Activated T-cell treated with anti-CD3 and anti-CD28 coated beads, Interleukin-2, amount 50 U/mL, for 72 hours (primary cell): Measurements from ENCODE around the gene TOMM22. TPM values are rescaled to one million over a fixed set of nuclear protein-coding genes. Genes with fewer than 3 reads are reported as not detected.

Source experiments
- ATAC-seq, 2 donors: fragments of 150-1000 bp; cut with Tn5 transposase; replicated peaks in 1 of 2; 2 replicates each; pipeline ENCODE4 v1.10.0; 2021; ENCODE audit warnings: moderate library complexity in 2 of 2, mild to moderate bottlenecking in 1 of 2
- DNase-seq, 2 donors: peaks; one replicate each; pipeline ENCODE4 v3.0.0; 2021 to 2022; ENCODE audit warnings: mixed read lengths in 1 of 2
- H3K27ac Mint-ChIP-seq: one replicate; pipeline ENCODE4 v1.8.0; 2022; ENCODE audit warnings: mild to moderate bottlenecking, moderate library complexity, mixed read lengths
- H3K27me3 Mint-ChIP-seq: one replicate; pipeline ENCODE4 v1.8.0; 2022; ENCODE audit warnings: low read depth, mixed read lengths
- H3K36me3 Mint-ChIP-seq, 2 donors: one replicate each; pipeline ENCODE4 v1.8.0; 2022; ENCODE audit warnings: mixed read lengths in 2 of 2, mild to moderate bottlenecking in 1 of 2; ENCODE audit not compliant: insufficient read depth in 2 of 2
- H3K4me1 Mint-ChIP-seq: one replicate; pipeline ENCODE4 v1.8.0; 2022; ENCODE audit warnings: low read depth, mixed read lengths
- H3K4me3 Mint-ChIP-seq, 2 donors: one replicate each; pipeline ENCODE4 v1.8.0; 2022; ENCODE audit warnings: mild to moderate bottlenecking in 2 of 2, mixed read lengths in 2 of 2, moderate library complexity in 2 of 2
- H3K9me3 Mint-ChIP-seq, 2 donors: one replicate each; pipeline ENCODE4 v1.8.0; 2022; ENCODE audit warnings: mixed read lengths in 2 of 2
- total RNA-seq, 2 donors: library from RNA; stranded (reverse); gene quantifications; one replicate each; pipeline ENCODE4 v1.2.3, GENCODE V29; 2022

Gene TOMM22
- total RNA-seq, 2 donors from 2014 or later, result 65.4 to 67.1 TPM

GRCh38 chr22:38699784-38700183 lies 18.0 kb downstream of the TOMM22 start:
- H3K36me3 Mint-ChIP-seq, result peaks cover 9 to 29% of the 10 kb centered on the region in 2 donors
- peak overlapping the region; percentile 91 for H3K27ac Mint-ChIP-seq
- peaks cover 60% of the 10 kb centered on the region for H3K4me1 Mint-ChIP-seq
- no peaks in the 10 kb centered on the region for H3K27me3 Mint-ChIP-seq
- DNase-seq, result no peak
- ATAC-seq, result no peak
- peak overlapping the region; percentile 86 to 88 for H3K4me3 Mint-ChIP-seq
- no peaks in the 10 kb centered on the region for H3K9me3 Mint-ChIP-seq

- H3K36me3 Mint-ChIP-seq, result peaks cover 9 to 26% of the 10 kb centered on the region in 2 donors
- no peaks in the 10 kb centered on the region for H3K27me3 Mint-ChIP-seq
- H3K4me1 Mint-ChIP-seq, result peaks cover 60% of the 10 kb centered on the region
- peak in 1 of 2 donors; percentile 75 for DNase-seq
- H3K4me3 Mint-ChIP-seq, result peak overlapping the region; percentile 86 to 88
- peak; percentile 32 to 37 for ATAC-seq
- no peaks in the 10 kb centered on the region for H3K9me3 Mint-ChIP-seq
- H3K27ac Mint-ChIP-seq, result peak overlapping the region; percentile 91
Measured at GRCh38 chr22:38700270-38700788, 18.6 kb downstream of the TOMM22 start.

- Mint-ChIP-seq H3K27ac (peak within 1 kb of the TSS; percentile 91), H3K36me3 (peaks cover 9 to 25% of the 10 kb centered on the region in 2 donors), H3K27me3 (no peaks in the 10 kb centered on the region), H3K9me3 (no peaks in the 10 kb centered on the region), H3K4me3 (peak within 1 kb of the TSS; percentile 86 to 88), H3K4me1 (peaks cover 58% of the 10 kb centered on the region)
- ATAC-seq, result peak; percentile 55 to 62
- peak; percentile 99 for DNase-seq
Measured at GRCh38 chr22:38700789-38701628, 19.3 kb downstream of the TOMM22 start, which contains the start of gene JOSD1. Gene JOSD1, minus strand, starts transcription at chr22:38700943. Its CDS starts 956 bp downstream, at chr22:38699987.

- H3K4me1 Mint-ChIP-seq, result peaks cover 55% of the 10 kb centered on the region
- H3K9me3 Mint-ChIP-seq, result no peaks in the 10 kb centered on the region
- H3K27ac Mint-ChIP-seq, result peak overlapping the region; percentile 85
- peaks cover 9 to 15% of the 10 kb centered on the region in 2 donors for H3K36me3 Mint-ChIP-seq
- DNase-seq (no peak), ATAC-seq (no peak)
- H3K27me3 Mint-ChIP-seq, result no peaks in the 10 kb centered on the region
- peak overlapping the region; percentile 90 to 96 for H3K4me3 Mint-ChIP-seq
Measured at GRCh38 chr22:38704654-38705234, 23.0 kb downstream of the TOMM22 start.

- H3K9me3 Mint-ChIP-seq, result no peaks in the 10 kb centered on the region
- DNase-seq, result peak; percentile 95 to 98
- H3K27me3 Mint-ChIP-seq, result no peaks in the 10 kb centered on the region
- H3K36me3 Mint-ChIP-seq, result peaks cover 6 to 12% of the 10 kb centered on the region in 2 donors
- peak; percentile 82 to 83 for ATAC-seq
- peak within 1 kb of the TSS; percentile 94 for H3K27ac Mint-ChIP-seq
- H3K4me3 Mint-ChIP-seq, result peak within 1 kb of the TSS; percentile 90 to 98
- H3K4me1 Mint-ChIP-seq, result peaks cover 58% of the 10 kb centered on the region
Measured at GRCh38 chr22:38705235-38706100, 23.7 kb downstream of the TOMM22 start, which contains the start of gene GTPBP1. Gene GTPBP1, plus strand, starts transcription at chr22:38705944. Its CDS starts 12 bp downstream, at chr22:38705956.

GRCh38 chr22:38706101-38706900 lies 24.5 kb downstream of the TOMM22 start:
- ATAC-seq (peak in 1 of 2 donors; percentile 0), DNase-seq (peak; percentile 41 to 45)
- Mint-ChIP-seq H3K27me3 (no peaks in the 10 kb centered on the region), H3K4me1 (peaks cover 65% of the 10 kb centered on the region), H3K4me3 (peak overlapping the region; percentile 90 to 98), H3K27ac (peak overlapping the region; percentile 94), H3K9me3 (no peaks in the 10 kb centered on the region), H3K36me3 (peaks cover 7 to 20% of the 10 kb centered on the region in 2 donors)

GRCh38 chr22:38706901-38707195 lies 25.1 kb downstream of the TOMM22 start:
- Mint-ChIP-seq H3K4me1 (peaks cover 63% of the 10 kb centered on the region), H3K36me3 (peaks cover 7 to 20% of the 10 kb centered on the region in 2 donors), H3K9me3 (no peaks in the 10 kb centered on the region), H3K4me3 (peak overlapping the region; percentile 85 to 98), H3K27ac (peak overlapping the region; percentile 94), H3K27me3 (no peaks in the 10 kb centered on the region)
- DNase-seq (no peak), ATAC-seq (no peak)

GRCh38 chr22:38707346-38707745 lies 25.6 kb downstream of the TOMM22 start:
- no peak for ATAC-seq
- Mint-ChIP-seq H3K27me3 (no peaks in the 10 kb centered on the region), H3K4me1 (peaks cover 68% of the 10 kb centered on the region), H3K36me3 (peaks cover 9 to 24% of the 10 kb centered on the region in 2 donors), H3K27ac (peak overlapping the region; percentile 94), H3K9me3 (no peaks in the 10 kb centered on the region), H3K4me3 (peak overlapping the region; percentile 85 to 98)
- no peak for DNase-seq

- Mint-ChIP-seq H3K27ac (peak overlapping the region; percentile 94), H3K36me3 (peaks cover 9 to 24% of the 10 kb centered on the region in 2 donors), H3K27me3 (no peaks in the 10 kb centered on the region), H3K4me3 (peak overlapping the region; percentile 85 to 98), H3K9me3 (no peaks in the 10 kb centered on the region), H3K4me1 (peaks cover 74% of the 10 kb centered on the region)
- DNase-seq, result no peak
- ATAC-seq, result no peak
Measured at GRCh38 chr22:38707984-38708383, 26.2 kb downstream of the TOMM22 start.

- Mint-ChIP-seq H3K9me3 (no peaks in the 10 kb centered on the region), H3K27me3 (no peaks in the 10 kb centered on the region), H3K27ac (peak overlapping the region; percentile 64), H3K36me3 (peaks cover 9 to 24% of the 10 kb centered on the region in 2 donors), H3K4me3 (peak overlapping the region in 1 of 2 donors; percentile 65), H3K4me1 (peaks cover 77% of the 10 kb centered on the region)
- ATAC-seq (no peak), DNase-seq (no peak)
Measured at GRCh38 chr22:38709306-38709705, 27.5 kb downstream of the TOMM22 start.

- no peak overlapping the region for H3K4me3 Mint-ChIP-seq
- peaks cover 79% of the 10 kb centered on the region for H3K4me1 Mint-ChIP-seq
- DNase-seq (no peak), ATAC-seq (no peak)
- H3K27ac Mint-ChIP-seq, result peak overlapping the region; percentile 52
- H3K36me3 Mint-ChIP-seq, result peaks cover 9 to 26% of the 10 kb centered on the region in 2 donors
- no peaks in the 10 kb centered on the region for H3K27me3 Mint-ChIP-seq
- no peaks in the 10 kb centered on the region for H3K9me3 Mint-ChIP-seq
Measured at GRCh38 chr22:38710351-38710750, 28.6 kb downstream of the TOMM22 start.

- Mint-ChIP-seq H3K4me1 (peaks cover 82% of the 10 kb centered on the region), H3K9me3 (no peaks in the 10 kb centered on the region), H3K27ac (peak overlapping the region; percentile 52), H3K27me3 (no peaks in the 10 kb centered on the region), H3K36me3 (peaks cover 9 to 27% of the 10 kb centered on the region in 2 donors), H3K4me3 (no peak overlapping the region)
- ATAC-seq, result no peak
- DNase-seq, result no peak
Measured at GRCh38 chr22:38710866-38711265, 29.1 kb downstream of the TOMM22 start.
